Measurements from ENCODE around the gene TPK1.

The TPK1 gene

DNA sequence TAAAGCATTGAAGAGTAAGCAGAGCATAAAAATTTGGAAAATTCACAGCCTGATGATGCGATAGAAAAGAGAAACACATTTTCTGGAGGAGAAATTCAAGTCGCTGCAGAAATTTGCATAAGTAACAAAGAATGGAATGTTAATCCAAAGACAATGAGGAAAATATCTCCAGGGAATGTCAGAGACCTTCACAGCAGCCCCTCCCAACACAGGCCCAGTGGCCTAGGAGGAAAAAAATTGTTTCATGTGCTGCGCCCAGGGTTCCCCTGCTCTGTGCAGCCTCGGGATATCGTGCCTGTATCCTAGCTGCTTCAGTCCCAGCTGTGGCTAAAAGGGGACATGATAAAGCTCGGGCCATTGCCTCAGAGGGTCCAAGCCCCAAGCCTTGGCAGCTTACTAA lies 206.8 kb downstream of the TPK1 start:
- H3K4me3 ChIP-seq (ENCODE audit: low read depth, low read length), result no peak overlapping the region
- DNase-seq (ENCODE audit: low read depth), result no peak
- TF ChIP-seq CTCF (IDR thresholded peaks at IDR 0.05; ENCODE audit: low read depth, low read length), result no peak
- no peak for TF ChIP-seq POLR2A (IDR thresholded peaks at IDR 0.05; ENCODE audit: extremely low read depth, insufficient read length)
- TF ChIP-seq MYC (IDR thresholded peaks at IDR 0.05; ENCODE audit: low read depth, low read length), result no peak
- TF ChIP-seq, protein P1, sequence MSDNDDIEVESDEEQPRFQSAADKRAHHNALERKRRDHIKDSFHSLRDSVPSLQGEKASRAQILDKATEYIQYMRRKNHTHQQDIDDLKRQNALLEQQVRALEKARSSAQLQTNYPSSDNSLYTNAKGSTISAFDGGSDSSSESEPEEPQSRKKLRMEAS (IDR thresholded peaks at IDR 0.05; ENCODE audit: low read depth, low read length), result no peak

DNA sequence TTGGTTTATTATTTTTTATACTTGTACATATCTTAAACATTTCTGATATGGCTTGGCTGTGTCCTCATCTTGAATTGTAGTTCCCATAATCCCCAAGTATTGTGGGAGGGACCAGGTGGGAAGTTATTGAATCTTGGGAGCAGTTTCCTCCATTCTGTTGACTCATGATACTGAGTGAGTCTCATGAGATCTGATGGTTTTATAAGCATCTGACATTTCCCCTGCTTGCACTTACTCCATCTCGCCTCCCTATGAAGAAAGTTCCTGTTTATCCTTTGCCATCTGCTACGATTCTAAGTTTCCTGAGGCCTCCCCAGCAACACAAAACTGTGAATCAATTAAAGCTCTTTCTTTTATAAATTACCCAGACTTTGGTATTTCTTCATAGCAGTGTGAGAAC lies 207.7 kb downstream of the TPK1 start:
- peak; percentile 9 for DNase-seq (ENCODE audit: low read depth)
- TF ChIP-seq MYC (IDR thresholded peaks at IDR 0.05; ENCODE audit: low read depth, low read length) (no peak), POLR2A (IDR thresholded peaks at IDR 0.05; ENCODE audit: extremely low read depth, insufficient read length) (no peak), CTCF (IDR thresholded peaks at IDR 0.05; ENCODE audit: low read depth, low read length) (no peak)
- TF ChIP-seq, protein P1 (IDR thresholded peaks at IDR 0.05; ENCODE audit: low read depth, low read length), result no peak
- H3K4me3 ChIP-seq (ENCODE audit: low read depth, low read length), result no peak overlapping the region

- TF ChIP-seq POLR2A (IDR thresholded peaks at IDR 0.05; ENCODE audit: extremely low read depth, insufficient read length) (no peak), CTCF (IDR thresholded peaks at IDR 0.05; ENCODE audit: low read depth, low read length) (no peak), MYC (IDR thresholded peaks at IDR 0.05; ENCODE audit: low read depth, low read length) (no peak)
- TF ChIP-seq, protein P1 (IDR thresholded peaks at IDR 0.05; ENCODE audit: low read depth, low read length), result no peak
- no peak overlapping the region for H3K4me3 ChIP-seq (ENCODE audit: low read depth, low read length)
- no peak for DNase-seq (ENCODE audit: low read depth)
Observed at GRCh38 chr7:144622745-144623144, 213.1 kb downstream of the TPK1 start.

DNA sequence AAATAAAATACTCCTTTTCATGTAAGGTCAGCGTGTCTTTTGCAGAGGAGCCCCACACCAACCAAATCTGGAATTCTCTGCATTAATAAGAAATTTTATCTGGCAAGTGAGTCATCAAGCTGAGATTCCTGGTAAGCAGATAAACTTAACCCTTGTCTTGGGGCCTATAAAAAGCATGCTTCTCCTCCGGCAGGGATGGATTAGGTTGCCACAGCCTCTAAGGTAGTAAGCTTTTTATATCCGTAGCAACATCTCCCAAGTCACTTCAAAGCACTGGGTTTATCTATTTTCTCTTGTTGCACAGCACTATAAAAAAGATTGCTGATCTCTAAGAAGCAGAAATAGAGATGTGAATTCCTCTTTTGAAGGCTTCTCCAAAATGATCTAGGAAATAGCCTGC lies 229.6 kb downstream of the TPK1 start:
- H3K4me3 ChIP-seq (ENCODE audit: low read depth, low read length), result no peak overlapping the region
- TF ChIP-seq MYC (IDR thresholded peaks at IDR 0.05; ENCODE audit: low read depth, low read length) (no peak), POLR2A (IDR thresholded peaks at IDR 0.05; ENCODE audit: extremely low read depth, insufficient read length) (no peak), CTCF (IDR thresholded peaks at IDR 0.05; ENCODE audit: low read depth, low read length) (no peak)
- TF ChIP-seq, protein P1 (IDR thresholded peaks at IDR 0.05; ENCODE audit: low read depth, low read length), result no peak
- DNase-seq (ENCODE audit: low read depth), result no peak

- TF ChIP-seq CTCF (IDR thresholded peaks at IDR 0.05; ENCODE audit: low read depth, low read length) (no peak), MYC (IDR thresholded peaks at IDR 0.05; ENCODE audit: low read depth, low read length) (no peak), POLR2A (IDR thresholded peaks at IDR 0.05; ENCODE audit: extremely low read depth, insufficient read length) (no peak)
- TF ChIP-seq, protein P1 (IDR thresholded peaks at IDR 0.05; ENCODE audit: low read depth, low read length), result no peak
- DNase-seq (ENCODE audit: low read depth), result no peak
- H3K4me3 ChIP-seq (ENCODE audit: low read depth, low read length), result no peak overlapping the region
Observed at GRCh38 chr7:144596953-144597352, 238.9 kb downstream of the TPK1 start.

DNA sequence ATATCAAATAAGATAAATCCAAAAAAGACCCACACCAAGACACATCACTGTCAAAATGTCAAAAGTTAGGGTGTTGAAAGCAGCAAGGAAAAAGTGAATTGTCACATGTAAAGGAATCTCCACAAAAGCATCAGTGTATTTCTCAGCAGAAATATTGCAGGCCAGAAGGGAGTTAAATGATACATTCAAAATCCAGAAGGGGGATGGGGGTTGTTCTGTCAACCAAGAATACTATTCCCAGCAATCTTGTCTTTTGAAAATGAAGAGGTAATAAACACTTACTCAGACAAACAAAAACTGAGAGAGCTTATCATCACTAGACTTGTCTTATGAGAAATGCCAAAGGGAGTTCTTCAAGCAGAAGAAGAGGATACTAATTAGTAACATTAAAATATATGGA lies 241.3 kb downstream of the TPK1 start:
- DNase-seq (ENCODE audit: low read depth), result no peak
- H3K4me3 ChIP-seq (ENCODE audit: low read depth, low read length), result no peak overlapping the region
- TF ChIP-seq, protein P1 (IDR thresholded peaks at IDR 0.05; ENCODE audit: low read depth, low read length), result no peak
- TF ChIP-seq MYC (IDR thresholded peaks at IDR 0.05; ENCODE audit: low read depth, low read length) (no peak), CTCF (IDR thresholded peaks at IDR 0.05; ENCODE audit: low read depth, low read length) (no peak), POLR2A (IDR thresholded peaks at IDR 0.05; ENCODE audit: extremely low read depth, insufficient read length) (no peak)

Measured in NB4 (cell line).